Glomerular endothelial cell (primary cell): ENCODE measurements around the gene C1orf210. TPM values are rescaled to one million over a fixed set of nuclear protein-coding genes. Genes with fewer than 3 reads are reported as not detected.

Source experiments
- DNase-seq: peaks from one replicate; pipeline ENCODE4 v3.0.0-alpha.2; 2011; ENCODE audit warnings: low read depth, low spot score; ENCODE audit errors: extremely low read depth
- total RNA-seq: library from RNA; depleted of rRNA; stranded (reverse); fragments of >200 nt; gene quantifications from 2 replicates; pipeline ENCODE4 v1.2.3, GENCODE V29; 2015

Gene C1orf210
- total RNA-seq, 1 donor from 2014 or later: not detected

GRCh38 chr1:43275826-43276620, 9.4 kb downstream of the C1orf210 start:
- DNase-seq: no peak

- no peak for DNase-seq
These were observed 10.6 kb downstream of the C1orf210 start for GRCh38 chr1:43274804-43275180.

GRCh38 chr1:43274125-43274803, 11.1 kb downstream of the C1orf210 start:
- DNase-seq: no peak

- DNase-seq: no peak
These were observed 11.7 kb downstream of the C1orf210 start for GRCh38 chr1:43273708-43274107.

GRCh38 chr1:43272576-43273571, 12.5 kb downstream of the C1orf210 start:
- DNase-seq: no peak

- no peak for DNase-seq
These were observed 13.2 kb downstream of the C1orf210 start for GRCh38 chr1:43272161-43272560.

- no peak for DNase-seq
These were observed 13.9 kb downstream of the C1orf210 start for GRCh38 chr1:43271186-43272118.

GRCh38 chr1:43270421-43271095, 14.8 kb downstream of the C1orf210 start:
- DNase-seq: no peak

- no peak for DNase-seq
These were observed 15.6 kb downstream of the C1orf210 start, which contains the start of gene TMEM125 for GRCh38 chr1:43269627-43270375. TSS of gene TMEM125 (plus strand) at chr1:43269983. CDS start at chr1:43272723, 2,740 bp downstream.

GRCh38 chr1:43267818-43268425, 17.5 kb downstream of the C1orf210 start:
- DNase-seq: no peak

GRCh38 chr1:43267291-43267805, 18.0 kb downstream of the C1orf210 start:
- no peak for DNase-seq

GRCh38 chr1:43266881-43267280, 18.5 kb downstream of the C1orf210 start:
- no peak for DNase-seq

- DNase-seq: no peak
These were observed 19.9 kb downstream of the C1orf210 start for GRCh38 chr1:43265431-43265830.

GRCh38 chr1:43258370-43258769, 27.0 kb downstream of the C1orf210 start:
- no peak for DNase-seq

GRCh38 chr1:43256675-43257570, 28.5 kb downstream of the C1orf210 start:
- no peak for DNase-seq

GRCh38 chr1:43255438-43256210, 29.8 kb downstream of the C1orf210 start:
- no peak for DNase-seq
